Measurements from ENCODE around the gene SHISAL1.

Gene SHISAL1

DNA sequence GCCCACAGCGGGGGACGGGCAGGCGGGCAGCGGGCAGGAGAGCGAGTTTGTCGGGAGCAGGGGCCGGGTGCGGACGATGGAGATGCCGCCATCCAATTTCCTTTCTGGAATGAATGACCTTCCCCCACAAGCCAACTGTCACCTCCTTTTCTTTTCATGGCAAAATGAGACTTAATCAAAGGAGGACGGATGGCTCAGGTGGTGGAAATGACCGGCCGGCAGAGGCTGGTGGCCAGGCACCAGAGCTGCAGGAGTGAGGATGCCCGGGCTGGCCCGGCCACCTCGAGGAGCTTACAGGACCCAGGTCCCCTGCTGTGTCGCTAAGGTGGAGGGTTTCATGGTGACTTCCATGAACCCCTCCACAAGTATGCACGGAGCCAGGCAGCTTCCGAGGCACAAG is 11.7 kb downstream of the SHISAL1 start:
- no peak for DNase-seq (ENCODE audit: low read depth)
- H3K4me3 ChIP-seq (ENCODE audit: low read depth, low read length), result no peak overlapping the region
- TF ChIP-seq, protein P1, sequence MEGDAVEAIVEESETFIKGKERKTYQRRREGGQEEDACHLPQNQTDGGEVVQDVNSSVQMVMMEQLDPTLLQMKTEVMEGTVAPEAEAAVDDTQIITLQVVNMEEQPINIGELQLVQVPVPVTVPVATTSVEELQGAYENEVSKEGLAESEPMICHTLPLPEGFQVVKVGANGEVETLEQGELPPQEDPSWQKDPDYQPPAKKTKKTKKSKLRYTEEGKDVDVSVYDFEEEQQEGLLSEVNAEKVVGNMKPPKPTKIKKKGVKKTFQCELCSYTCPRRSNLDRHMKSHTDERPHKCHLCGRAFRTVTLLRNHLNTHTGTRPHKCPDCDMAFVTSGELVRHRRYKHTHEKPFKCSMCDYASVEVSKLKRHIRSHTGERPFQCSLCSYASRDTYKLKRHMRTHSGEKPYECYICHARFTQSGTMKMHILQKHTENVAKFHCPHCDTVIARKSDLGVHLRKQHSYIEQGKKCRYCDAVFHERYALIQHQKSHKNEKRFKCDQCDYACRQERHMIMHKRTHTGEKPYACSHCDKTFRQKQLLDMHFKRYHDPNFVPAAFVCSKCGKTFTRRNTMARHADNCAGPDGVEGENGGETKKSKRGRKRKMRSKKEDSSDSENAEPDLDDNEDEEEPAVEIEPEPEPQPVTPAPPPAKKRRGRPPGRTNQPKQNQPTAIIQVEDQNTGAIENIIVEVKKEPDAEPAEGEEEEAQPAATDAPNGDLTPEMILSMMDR (IDR thresholded peaks at IDR 0.05; ENCODE audit: control insufficient read depth, extremely low read depth, insufficient read depth), result no peak

DNA sequence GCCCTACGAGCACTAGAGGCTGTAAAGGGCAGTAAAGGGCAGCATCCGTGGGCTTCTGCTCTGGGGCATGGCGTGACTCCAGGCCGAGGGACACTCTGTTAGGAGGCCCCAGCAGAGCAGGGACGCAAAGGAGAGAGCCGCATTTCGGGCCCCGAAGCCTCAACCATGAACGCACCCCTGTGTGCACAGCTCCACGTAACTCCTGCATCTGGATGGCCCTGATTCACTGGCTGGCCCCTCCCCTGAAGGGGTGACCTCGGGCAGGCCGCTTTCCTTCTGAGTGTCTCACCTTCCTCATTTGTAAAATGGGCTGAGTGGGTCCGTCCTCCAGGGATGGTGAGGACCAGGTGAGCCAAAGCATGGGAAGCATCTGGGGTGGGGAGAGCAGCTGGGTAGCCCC is 13.6 kb downstream of the SHISAL1 start:
- TF ChIP-seq, protein P1 (IDR thresholded peaks at IDR 0.05; ENCODE audit: control insufficient read depth, extremely low read depth, insufficient read depth), result no peak
- no peak for DNase-seq (ENCODE audit: low read depth)
- H3K4me3 ChIP-seq (ENCODE audit: low read depth, low read length), result no peak overlapping the region

DNA sequence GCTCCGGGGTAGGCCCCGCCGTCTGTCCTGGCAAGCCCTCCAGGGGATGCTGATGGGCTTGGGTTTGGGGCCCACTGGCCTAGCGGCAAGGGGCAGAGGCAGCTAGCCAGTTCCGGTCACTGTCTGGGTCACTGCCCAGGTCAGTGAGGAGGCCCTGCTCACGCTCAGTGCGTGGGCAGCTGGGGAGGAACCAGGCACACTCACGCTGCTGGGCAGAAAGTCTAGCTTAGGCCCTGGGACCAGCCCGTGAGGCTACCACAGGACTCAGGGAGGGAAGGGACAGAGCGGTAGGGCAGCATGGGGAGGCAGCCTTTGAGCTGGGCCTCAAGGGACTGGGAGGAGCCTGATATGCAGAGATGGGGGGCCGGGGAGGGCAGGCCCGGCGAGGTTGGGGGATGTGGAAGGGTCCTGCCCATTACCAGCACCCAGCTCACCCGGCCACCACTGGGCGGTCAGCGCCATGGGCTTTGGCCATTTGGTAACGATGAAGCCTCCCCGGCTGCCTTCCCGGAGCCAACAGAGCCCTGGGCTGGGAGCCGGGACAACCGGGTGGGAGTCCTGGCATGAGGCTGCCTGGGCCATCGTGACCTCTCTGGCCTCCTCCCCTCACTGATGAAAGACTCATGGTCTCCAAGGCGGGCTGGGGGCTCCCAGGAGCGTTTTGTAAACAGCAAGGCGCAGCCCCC is 14.2 kb downstream of the SHISAL1 start:
- no peak for DNase-seq (ENCODE audit: low read depth)
- no peak overlapping the region for H3K4me3 ChIP-seq (ENCODE audit: low read depth, low read length)
- TF ChIP-seq, protein P1 (IDR thresholded peaks at IDR 0.05; ENCODE audit: control insufficient read depth, extremely low read depth, insufficient read depth), result no peak

DNA sequence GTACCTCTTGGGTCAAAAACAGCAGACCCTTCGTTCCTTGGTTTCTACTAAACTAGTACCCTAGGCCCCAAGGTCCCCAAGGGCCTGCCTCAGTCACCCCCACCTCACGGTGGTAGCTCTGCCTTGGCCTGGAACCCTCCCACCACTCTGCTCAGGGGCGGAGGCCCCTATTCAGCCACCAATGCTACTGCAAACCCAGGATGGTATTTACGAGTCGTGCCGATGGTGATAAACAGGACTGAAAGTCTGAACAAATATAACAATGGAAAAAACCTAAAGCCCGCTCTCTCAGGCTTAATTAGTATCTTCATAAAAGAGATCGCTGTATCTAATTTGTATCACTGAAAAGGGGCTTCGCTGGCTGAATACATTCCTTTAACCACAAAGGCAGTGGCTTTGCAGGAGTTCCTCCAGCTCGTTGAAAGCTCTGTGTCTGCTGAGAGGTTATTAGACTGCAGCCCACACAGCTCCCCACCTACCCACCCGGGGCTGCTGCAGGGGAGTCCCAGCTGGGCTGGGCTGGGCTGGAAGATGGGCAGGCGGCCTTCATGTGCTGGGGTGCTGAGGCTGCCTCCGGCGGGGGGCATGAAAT is 15.2 kb downstream of the SHISAL1 start:
- TF ChIP-seq, protein P1 (IDR thresholded peaks at IDR 0.05; ENCODE audit: control insufficient read depth, extremely low read depth, insufficient read depth), result no peak
- no peak for DNase-seq (ENCODE audit: low read depth)
- H3K4me3 ChIP-seq (ENCODE audit: low read depth, low read length), result no peak overlapping the region

DNA sequence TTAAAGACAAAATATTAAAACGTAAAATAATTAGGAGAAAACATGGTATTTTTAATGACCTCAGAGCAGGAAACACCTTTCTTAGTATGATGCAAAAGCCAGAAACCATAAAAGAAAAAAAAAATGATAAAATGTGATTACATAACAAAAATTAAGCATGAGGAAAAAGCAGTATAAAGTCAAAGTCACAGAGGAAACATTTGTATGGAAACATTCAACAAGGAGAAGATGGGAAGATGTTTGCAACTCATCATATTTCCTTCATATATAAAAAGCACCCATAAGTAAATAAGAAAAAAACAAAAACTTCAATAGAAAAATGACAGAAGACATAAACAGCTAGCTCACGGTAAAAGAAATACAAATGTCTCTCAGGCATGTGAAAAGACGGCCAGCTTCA is 17.3 kb downstream of the SHISAL1 start:
- TF ChIP-seq, protein P1 (IDR thresholded peaks at IDR 0.05; ENCODE audit: control insufficient read depth, extremely low read depth, insufficient read depth), result no peak
- H3K4me3 ChIP-seq (ENCODE audit: low read depth, low read length), result no peak overlapping the region
- no peak for DNase-seq (ENCODE audit: low read depth)

DNA sequence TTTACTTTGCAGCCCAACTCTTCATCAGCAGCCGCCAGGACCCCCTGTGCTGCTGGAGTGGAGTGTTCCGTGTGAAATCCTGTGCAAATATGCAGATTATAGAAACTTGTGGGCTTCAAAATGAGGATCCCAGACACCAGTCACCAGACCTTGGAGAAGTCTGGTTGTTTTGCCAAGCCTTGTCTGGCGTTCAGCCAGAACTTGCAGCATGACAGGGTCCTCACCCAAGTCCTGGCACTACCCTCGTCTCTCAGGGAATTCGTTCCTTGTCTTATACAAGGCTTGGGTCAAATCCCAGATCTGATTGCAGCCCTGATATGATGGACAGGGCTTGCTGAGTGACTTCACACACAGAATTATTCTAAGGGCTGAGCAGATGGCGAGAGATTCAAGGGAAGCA is 18.9 kb downstream of the SHISAL1 start:
- H3K4me3 ChIP-seq (ENCODE audit: low read depth, low read length), result no peak overlapping the region
- DNase-seq (ENCODE audit: low read depth), result peak; percentile 8
- TF ChIP-seq, protein P1 (IDR thresholded peaks at IDR 0.05; ENCODE audit: control insufficient read depth, extremely low read depth, insufficient read depth), result no peak

DNA sequence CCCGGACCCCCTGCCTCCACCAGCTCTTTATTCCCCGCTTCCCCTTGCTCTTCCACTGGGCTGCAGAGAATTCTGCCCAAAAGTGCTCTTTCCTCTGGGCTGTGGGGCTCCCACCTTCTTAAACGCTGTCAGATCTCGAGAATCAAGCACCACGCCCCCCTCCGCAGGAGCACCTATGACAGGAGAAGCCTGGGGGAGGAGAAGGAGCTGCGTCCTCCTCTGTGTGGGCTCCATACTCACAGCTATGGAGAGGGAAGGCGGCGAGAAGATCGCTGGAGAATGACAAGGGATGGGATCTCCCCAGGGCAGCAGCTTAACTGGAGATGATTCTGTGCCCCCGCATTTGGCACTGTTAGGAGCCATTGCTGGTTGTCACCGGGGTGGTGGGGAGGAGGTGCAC is 19.7 kb downstream of the SHISAL1 start:
- TF ChIP-seq, protein P1 (IDR thresholded peaks at IDR 0.05; ENCODE audit: control insufficient read depth, extremely low read depth, insufficient read depth), result no peak
- H3K4me3 ChIP-seq (ENCODE audit: low read depth, low read length), result no peak overlapping the region
- no peak for DNase-seq (ENCODE audit: low read depth)
